GM10248 (cell line): Measurements from ENCODE around the gene LIN7B.

Experiments
- CTCF ChIA-PET: fragments of 300-600 bp; sonication (Branson Sonifier 250); formaldehyde crosslinking; extraction: SDS; loops from one replicate; lab custom pipeline; 2021; ENCODE audit warnings: antibody characterized with exemption; lab: Yijun Ruan, JAX
- POLR2A ChIA-PET: fragments of 350-650 bp; sonication (Branson Sonifier 250); formaldehyde crosslinking; extraction: SDS; loops from one replicate; lab custom pipeline; 2020; ENCODE audit warnings: antibody characterized with exemption; lab: Yijun Ruan, JAX
- DNase-seq: peaks from one replicate; pipeline ENCODE4 v3.0.0; 2012; ENCODE audit errors: extremely low spot score
- CTCF ChIP-seq: IDR thresholded peaks from 2 replicates; pipeline ENCODE4 v1.5.1; 2012; ENCODE audit warnings: mild to moderate bottlenecking, low read depth; ENCODE audit errors: extremely low read depth, missing control alignments, control extremely low read depth

Gene LIN7B

GRCh38 chr19:49130325-49130724, 16.2 kb downstream of the LIN7B start:
- no peak for TF ChIP-seq CTCF
- POLR2A ChIA-PET = no interaction called here
- CTCF ChIA-PET = interaction anchor here (1.5 to 3.9 kb wide), 8 partner anchors 9 to 334 kb away, joined by 3 to 31 read pairs (median 7); no protein-coding TSS in a partner anchor
- DNase-seq = no peak

- TF ChIP-seq CTCF = no peak
- ChIA-PET POLR2A (no interaction called here), CTCF (interaction anchor here (1.3 to 5.8 kb wide), 5 partner anchors 13 to 133 kb away, joined by 3 to 43 read pairs (median 10); partner anchors contain the start of gene LIN7B)
- no peak for DNase-seq
Measured at GRCh38 chr19:49132974-49133609, 18.9 kb downstream of the LIN7B start.

DNA sequence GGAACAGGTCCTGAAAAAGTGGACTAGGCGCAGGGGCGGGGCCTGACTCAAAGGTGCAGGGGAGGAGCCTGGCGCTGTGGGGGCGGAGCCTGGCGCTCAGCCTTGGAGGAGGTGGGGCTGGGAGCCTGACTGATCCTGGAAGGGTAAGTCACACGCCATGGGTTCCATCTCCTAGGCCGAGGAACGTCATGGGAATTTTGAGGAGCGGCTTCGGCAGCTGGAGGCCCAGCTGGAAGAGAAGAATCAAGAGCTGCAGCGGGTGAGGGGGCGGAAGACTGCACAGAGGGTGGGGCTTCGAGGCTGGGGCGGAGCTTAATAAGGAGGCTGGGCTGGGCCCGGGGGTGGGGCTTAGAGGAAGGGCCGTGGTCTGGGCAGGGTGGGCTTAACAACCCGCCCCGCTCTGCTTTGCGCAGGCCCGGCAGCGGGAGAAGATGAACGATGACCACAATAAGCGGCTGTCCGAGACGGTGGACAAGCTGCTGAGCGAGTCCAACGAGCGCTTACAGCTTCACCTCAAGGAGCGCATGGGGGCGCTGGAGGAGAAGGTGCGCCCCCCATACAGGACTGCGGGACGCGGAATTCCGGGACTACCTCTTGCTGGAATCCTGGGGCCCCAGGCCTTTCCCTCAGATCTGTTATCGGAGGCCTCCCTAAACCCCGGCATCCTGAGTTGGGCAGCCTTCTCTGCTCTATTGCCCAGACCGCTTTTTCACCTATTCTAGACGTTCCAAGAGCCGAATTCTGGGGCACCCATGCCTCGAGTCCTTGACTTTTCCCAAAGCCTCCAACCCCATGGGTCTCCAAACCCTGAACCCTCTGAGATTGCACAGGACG, 19.7 kb downstream of the LIN7B start:
- CTCF ChIA-PET = interaction anchor here (1.3 to 5.8 kb wide), 4 partner anchors 12 to 134 kb away, joined by 3 to 43 read pairs (median 14); partner anchors contain the start of gene LIN7B
- TF ChIP-seq CTCF = no peak
- DNase-seq = no peak
- POLR2A ChIA-PET = no interaction called here

- ChIA-PET POLR2A (no interaction called here), CTCF (interaction anchor here (4.2 to 5.8 kb wide), 2 partner anchors 10 to 38 kb away, joined by 18 to 43 read pairs; no protein-coding TSS in a partner anchor)
- TF ChIP-seq CTCF = no peak
- DNase-seq = no peak
Measured at GRCh38 chr19:49135686-49136085, 21.5 kb downstream of the LIN7B start.

DNA sequence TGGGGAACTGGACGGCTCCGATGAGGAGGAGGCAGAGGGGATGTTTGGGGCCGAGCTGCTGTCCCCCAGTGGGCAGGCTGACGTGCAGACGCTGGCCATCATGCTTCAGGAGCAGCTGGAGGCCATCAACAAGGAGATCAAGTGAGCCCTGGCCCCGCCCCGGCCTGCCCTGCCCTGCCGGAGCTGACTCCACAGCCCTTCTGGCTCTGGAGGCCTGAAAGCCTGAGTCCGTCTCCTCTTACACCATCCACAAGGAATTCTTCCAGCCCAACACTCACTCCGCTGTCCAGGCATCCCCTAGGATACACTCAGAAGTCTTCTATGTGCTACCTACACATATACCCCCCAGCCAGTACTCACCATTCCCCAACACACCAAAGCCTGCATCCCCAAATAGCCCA, 22.6 kb downstream of the LIN7B start:
- no peak for DNase-seq

More for the DNA sequence above, 22.6 kb downstream of the LIN7B start:
- no peak for TF ChIP-seq CTCF
- ChIA-PET POLR2A (no interaction called here), CTCF (interaction anchor here (5.8 kb wide), 1 partner anchor 9 kb away, joined by 43 read pairs; no protein-coding TSS in a partner anchor)
